Stomach (tissue), 9 donors: ENCODE measurements around the gene NXT1. TPM values are rescaled to one million over a fixed set of nuclear protein-coding genes. Genes with fewer than 3 reads are reported as not detected.

ENCODE experiments used
- DNase-seq, 2 donors: peaks; one replicate each; pipeline versions ENCODE4 v3.0.0 to v3.0.0-alpha.2; 2013 to 2019
- H3K27ac ChIP-seq, 5 donors: fragments of 200-600 bp in 4 of 5; sonication (generic) in 4 of 5; one replicate each; pipeline ENCODE4 v1.5.1; 2013 to 2019; ENCODE audit warnings: mild to moderate bottlenecking in 1 of 5, moderate library complexity in 1 of 5
- H3K27me3 ChIP-seq, 3 donors: fragments of 200-600 bp; sonication (generic); one replicate each; pipeline ENCODE4 v1.5.1; 2017 to 2019; ENCODE audit warnings: mixed run types in 1 of 3
- H3K36me3 ChIP-seq, 4 donors: fragments of 200-600 bp; sonication (generic); 1 replicate in 3 of 4; 2 replicates in 1 of 4; pipeline ENCODE4 v1.5.1; 2016 to 2019
- H3K4me1 ChIP-seq, 4 donors: fragments of 200-600 bp; sonication (generic); one replicate each; pipeline ENCODE4 v1.5.1; 2016 to 2019
- H3K4me3 ChIP-seq, 4 donors: fragments of 200-600 bp; sonication (generic) in 3 of 4; one replicate each; pipeline ENCODE4 v1.5.1; 2016 to 2019; ENCODE audit warnings: mild to moderate bottlenecking in 1 of 4
- H3K9me3 ChIP-seq, 4 donors: fragments of 200-600 bp; sonication (generic); one replicate each; pipeline ENCODE4 v1.5.1; 2016 to 2019
- CTCF ChIP-seq, 7 experiments: fragments of 450-650 bp in 4 of 7; fragments of 200-600 bp in 3 of 7; sonication (generic) in 3 of 7; IDR thresholded peaks; one replicate each; pipeline ENCODE4 v1.5.1; 2016 to 2019; ENCODE audit warnings: antibody characterized with exemption in 7 of 7, control low read depth in 2 of 7, mild to moderate bottlenecking in 1 of 7
- EP300 ChIP-seq: sonication (generic); formaldehyde crosslinking; IDR thresholded peaks from one replicate; pipeline ENCODE4 v1.6.1; 2017; ENCODE audit warnings: antibody characterized with exemption
- POLR2A ChIP-seq, 4 donors: fragments of 450-650 bp; IDR thresholded peaks; one replicate each; pipeline ENCODE4 v1.6.1; 2016; ENCODE audit warnings: antibody characterized with exemption in 4 of 4, control low read depth in 2 of 4, mild to moderate bottlenecking in 1 of 4, moderate library complexity in 1 of 4
- POLR2AphosphoS5 ChIP-seq, 3 donors: sonication (generic); formaldehyde crosslinking; IDR thresholded peaks; one replicate each; pipeline ENCODE4 v1.6.1; 2016; ENCODE audit warnings: antibody characterized with exemption in 3 of 3
- WGBS, 5 donors: extraction: QIAGEN DNeasy Blood & Tissue Kit in 3 of 5; methylation state at CpG; one replicate each; pipeline versions ENCODE4 v1.1.5 to v1.1.7; 2013 to 2018; 5-methylcytosine and 5-hydroxymethylcytosine counted together
- intact Hi-C: fragments of 100-400 bp; cut with DNase I; formaldehyde crosslinking; loops from one replicate; pipeline ENCODE4 v1.15.1; 2023; ENCODE audit warnings: low total_unique reads
- polyA plus RNA-seq, 3 donors: library from polyadenylated mRNA; stranded (reverse); fragments of 200-250 nt; gene quantifications; one replicate each; pipeline ENCODE4 v1.2.3, GENCODE V29; 2013
- total RNA-seq, 5 donors: library from RNA; depleted of rRNA; stranded (reverse); fragments of >200 nt; gene quantifications; one replicate each; pipeline versions ENCODE4 v1.1.0 to v1.2.3, GENCODE V29; 2014 to 2016
- donor health status: healthy with polysubstance abuse.
- donor health status: Bipolar disorder and iron deficiency.
- donor health status: healthy.

The NXT1 gene
- total and polyA plus RNA-seq, 8 donors = 2.3 to 24.8 (median 13.7) TPM

- H3K27ac ChIP-seq = no peak overlapping the region
- TF ChIP-seq EP300 (no peak), POLR2AphosphoS5 (IDR thresholded peaks at IDR 0.05) (no peak), POLR2A (IDR thresholded peaks at IDR 0.05) (no peak), CTCF (IDR thresholded peaks at IDR 0.05) (no peak)
- 56 to 72% (median 64%) methylated on average over 3 of the region's 3 CpGs for WGBS, 5 donors
- H3K4me3 ChIP-seq = no peak overlapping the region
- H3K9me3 ChIP-seq = no peaks in the 10 kb centered on the region
- no peaks in the 10 kb centered on the region for H3K27me3 ChIP-seq
- DNase-seq = no peak
- H3K4me1 ChIP-seq = no peaks in the 10 kb centered on the region
- no peaks in the 10 kb centered on the region for H3K36me3 ChIP-seq
- intact Hi-C loops = no loop called here
Observed at GRCh38 chr20:23334111-23334510, 16.5 kb upstream of the NXT1 start.

DNA sequence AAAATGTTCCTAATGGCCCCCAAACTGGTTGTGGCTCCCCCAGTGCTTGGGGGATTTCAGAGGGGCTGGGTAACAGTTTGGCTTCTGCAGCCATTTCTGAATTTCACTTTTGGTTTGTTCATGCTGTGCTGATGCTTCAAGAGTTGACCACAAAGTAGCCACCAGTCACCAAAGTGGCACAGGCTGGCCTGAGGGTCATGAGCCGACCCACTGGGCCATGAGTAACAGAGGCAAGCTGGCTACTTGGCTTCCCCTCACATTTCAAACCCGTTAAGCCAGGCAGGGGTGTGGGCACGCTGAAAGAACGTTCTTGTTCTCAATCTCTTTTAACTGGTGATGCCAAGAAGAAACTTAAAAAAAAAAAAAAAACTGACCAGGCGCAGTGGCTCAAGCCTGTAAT lies 15.1 kb upstream of the NXT1 start:
- 81 to 91% (median 89%) methylated on average over 5 of the region's 5 CpGs for WGBS, 5 donors
- H3K36me3 ChIP-seq = no peaks in the 10 kb centered on the region
- no peak overlapping the region for H3K27ac ChIP-seq
- TF ChIP-seq CTCF (IDR thresholded peaks at IDR 0.05) (no peak), EP300 (no peak), POLR2AphosphoS5 (IDR thresholded peaks at IDR 0.05) (no peak), POLR2A (IDR thresholded peaks at IDR 0.05) (no peak)
- no peaks in the 10 kb centered on the region for H3K27me3 ChIP-seq
- DNase-seq = no peak
- no peak overlapping the region for H3K4me3 ChIP-seq
- intact Hi-C loops = no loop called here
- peaks cover 0 to 4% (median 0%) of the 10 kb centered on the region in 4 donors for H3K4me1 ChIP-seq
- no peaks in the 10 kb centered on the region for H3K9me3 ChIP-seq

- 87 to 94% (median 93%) methylated on average over 5 of the region's 5 CpGs for WGBS, 5 donors
- H3K27me3 ChIP-seq = no peaks in the 10 kb centered on the region
- no peak for TF ChIP-seq POLR2AphosphoS5 (IDR thresholded peaks at IDR 0.05)
- no peak for TF ChIP-seq EP300
- no peak for TF ChIP-seq POLR2A (IDR thresholded peaks at IDR 0.05)
- TF ChIP-seq CTCF (IDR thresholded peaks at IDR 0.05) = no peak
- H3K36me3 ChIP-seq = no peaks in the 10 kb centered on the region
- no peak overlapping the region for H3K4me3 ChIP-seq
- H3K9me3 ChIP-seq = no peaks in the 10 kb centered on the region
- H3K27ac ChIP-seq = no peak overlapping the region
- peaks cover 0 to 5% (median 0%) of the 10 kb centered on the region in 4 donors for H3K4me1 ChIP-seq
- intact Hi-C loops = no loop called here
- DNase-seq = no peak
Observed at GRCh38 chr20:23336476-23336875, 14.1 kb upstream of the NXT1 start.

GRCh38 chr20:23337312-23337711 lies 13.3 kb upstream of the NXT1 start:
- DNase-seq = no peak
- intact Hi-C loops = no loop called here
- peaks cover 0 to 5% (median 0%) of the 10 kb centered on the region in 4 donors for H3K4me1 ChIP-seq
- H3K27ac ChIP-seq = no peak overlapping the region
- H3K36me3 ChIP-seq = no peaks in the 10 kb centered on the region
- peaks cover 0 to 5% (median 0%) of the 10 kb centered on the region in 3 donors for H3K27me3 ChIP-seq
- no peak for TF ChIP-seq POLR2AphosphoS5 (IDR thresholded peaks at IDR 0.05)
- TF ChIP-seq EP300 = no peak
- no peak for TF ChIP-seq CTCF (IDR thresholded peaks at IDR 0.05)
- TF ChIP-seq POLR2A (IDR thresholded peaks at IDR 0.05) = no peak
- H3K9me3 ChIP-seq = no peaks in the 10 kb centered on the region
- no peak overlapping the region for H3K4me3 ChIP-seq
